Chondrocyte (in vitro differentiated cells): ENCODE results near the gene MYL4. TPM values are rescaled to one million over a fixed set of nuclear protein-coding genes. Genes with fewer than 3 reads are reported as not detected.

Experiments used
- DNase-seq: peaks from one replicate; pipeline ENCODE4 v3.0.0; 2021; ENCODE audit warnings: mixed read lengths, low spot score
- H3K27ac Mint-ChIP-seq: one replicate; pipeline ENCODE4 v1.8.0; 2021; ENCODE audit warnings: mild to moderate bottlenecking, moderate library complexity, mixed read lengths; ENCODE audit not compliant: unreplicated experiment
- H3K27me3 Mint-ChIP-seq: 2 replicates; pipeline ENCODE4 v1.8.0; 2021; ENCODE audit warnings: low read depth, mixed read lengths
- H3K36me3 Mint-ChIP-seq: 2 replicates; pipeline ENCODE4 v1.8.0; 2021; ENCODE audit warnings: low read depth, mixed read lengths
- H3K4me1 Mint-ChIP-seq: 2 replicates; pipeline ENCODE4 v1.8.0; 2021; ENCODE audit warnings: low read depth, mild to moderate bottlenecking, mixed read lengths
- H3K4me3 Mint-ChIP-seq: one replicate; pipeline ENCODE4 v1.8.0; 2021; ENCODE audit warnings: mild to moderate bottlenecking, moderate library complexity, mixed read lengths; ENCODE audit not compliant: unreplicated experiment
- H3K9me3 Mint-ChIP-seq: 2 replicates; pipeline ENCODE4 v1.8.0; 2021; ENCODE audit warnings: low read depth, mixed read lengths
- CTCF ChIP-seq: fragments of 200-600 bp; sonication (generic); IDR thresholded peaks from 2 replicates; pipeline ENCODE4 v1.5.0; 2021; ENCODE audit warnings: antibody characterized with exemption, mild to moderate bottlenecking, moderate library complexity
- total RNA-seq: library from RNA; stranded (reverse); gene quantifications from 3 replicates; pipeline ENCODE4 v1.2.1, GENCODE V29; 2021

The MYL4 gene
- total RNA-seq, 1 donor from 2014 or later, result 1.9 TPM

- Mint-ChIP-seq H3K27ac (peak overlapping the region; percentile 91), H3K9me3 (no peaks in the 10 kb centered on the region), H3K27me3 (no peaks in the 10 kb centered on the region), H3K36me3 (no peaks in the 10 kb centered on the region), H3K4me3 (peak overlapping the region; percentile 37), H3K4me1 (peaks cover 51% of the 10 kb centered on the region)
- TF ChIP-seq CTCF, result no peak
- DNase-seq, result no peak
These were observed 4.3 kb upstream of the MYL4 start for GRCh38 chr17:47204722-47205418.

- peak overlapping the region; percentile 91 for H3K27ac Mint-ChIP-seq
- TF ChIP-seq CTCF, result no peak
- DNase-seq, result no peak
These were observed 3.7 kb upstream of the MYL4 start for GRCh38 chr17:47205419-47205963.

GRCh38 chr17:47207143-47208067, 1.7 kb upstream of the MYL4 start:
- H3K4me1 Mint-ChIP-seq, result peaks cover 63% of the 10 kb centered on the region
- no peaks in the 10 kb centered on the region for H3K9me3 Mint-ChIP-seq
- no peaks in the 10 kb centered on the region for H3K36me3 Mint-ChIP-seq
- no peak overlapping the region for H3K4me3 Mint-ChIP-seq
- no peak for DNase-seq
- H3K27ac Mint-ChIP-seq, result peak overlapping the region; percentile 57
- no peaks in the 10 kb centered on the region for H3K27me3 Mint-ChIP-seq
- TF ChIP-seq CTCF, result no peak

More at GRCh38 chr17:47205419-47205963, 3.7 kb upstream of the MYL4 start:
- peak overlapping the region; percentile 37 for H3K4me3 Mint-ChIP-seq
- no peaks in the 10 kb centered on the region for H3K9me3 Mint-ChIP-seq
- peaks cover 58% of the 10 kb centered on the region for H3K4me1 Mint-ChIP-seq
- H3K36me3 Mint-ChIP-seq, result no peaks in the 10 kb centered on the region
- no peaks in the 10 kb centered on the region for H3K27me3 Mint-ChIP-seq

- no peak for DNase-seq
- no peak for TF ChIP-seq CTCF
- Mint-ChIP-seq H3K9me3 (no peaks in the 10 kb centered on the region), H3K4me3 (no peak overlapping the region), H3K4me1 (peaks cover 52% of the 10 kb centered on the region), H3K27me3 (no peaks in the 10 kb centered on the region), H3K27ac (peak overlapping the region; percentile 80), H3K36me3 (no peaks in the 10 kb centered on the region)
These were observed 351 bp downstream of the MYL4 start for GRCh38 chr17:47209499-47209898.

GRCh38 chr17:47210105-47210504, 957 bp downstream of the MYL4 start:
- H3K4me3 Mint-ChIP-seq, result no peak overlapping the region
- no peaks in the 10 kb centered on the region for H3K27me3 Mint-ChIP-seq
- peak overlapping the region; percentile 80 for H3K27ac Mint-ChIP-seq
- peaks cover 46% of the 10 kb centered on the region for H3K4me1 Mint-ChIP-seq
- TF ChIP-seq CTCF, result no peak
- DNase-seq, result no peak
- H3K9me3 Mint-ChIP-seq, result no peaks in the 10 kb centered on the region
- H3K36me3 Mint-ChIP-seq, result no peaks in the 10 kb centered on the region
